ENCODE data around the gene ST6GALNAC4.

The ST6GALNAC4 gene, protein sequence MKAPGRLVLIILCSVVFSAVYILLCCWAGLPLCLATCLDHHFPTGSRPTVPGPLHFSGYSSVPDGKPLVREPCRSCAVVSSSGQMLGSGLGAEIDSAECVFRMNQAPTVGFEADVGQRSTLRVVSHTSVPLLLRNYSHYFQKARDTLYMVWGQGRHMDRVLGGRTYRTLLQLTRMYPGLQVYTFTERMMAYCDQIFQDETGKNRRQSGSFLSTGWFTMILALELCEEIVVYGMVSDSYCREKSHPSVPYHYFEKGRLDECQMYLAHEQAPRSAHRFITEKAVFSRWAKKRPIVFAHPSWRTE

DNA sequence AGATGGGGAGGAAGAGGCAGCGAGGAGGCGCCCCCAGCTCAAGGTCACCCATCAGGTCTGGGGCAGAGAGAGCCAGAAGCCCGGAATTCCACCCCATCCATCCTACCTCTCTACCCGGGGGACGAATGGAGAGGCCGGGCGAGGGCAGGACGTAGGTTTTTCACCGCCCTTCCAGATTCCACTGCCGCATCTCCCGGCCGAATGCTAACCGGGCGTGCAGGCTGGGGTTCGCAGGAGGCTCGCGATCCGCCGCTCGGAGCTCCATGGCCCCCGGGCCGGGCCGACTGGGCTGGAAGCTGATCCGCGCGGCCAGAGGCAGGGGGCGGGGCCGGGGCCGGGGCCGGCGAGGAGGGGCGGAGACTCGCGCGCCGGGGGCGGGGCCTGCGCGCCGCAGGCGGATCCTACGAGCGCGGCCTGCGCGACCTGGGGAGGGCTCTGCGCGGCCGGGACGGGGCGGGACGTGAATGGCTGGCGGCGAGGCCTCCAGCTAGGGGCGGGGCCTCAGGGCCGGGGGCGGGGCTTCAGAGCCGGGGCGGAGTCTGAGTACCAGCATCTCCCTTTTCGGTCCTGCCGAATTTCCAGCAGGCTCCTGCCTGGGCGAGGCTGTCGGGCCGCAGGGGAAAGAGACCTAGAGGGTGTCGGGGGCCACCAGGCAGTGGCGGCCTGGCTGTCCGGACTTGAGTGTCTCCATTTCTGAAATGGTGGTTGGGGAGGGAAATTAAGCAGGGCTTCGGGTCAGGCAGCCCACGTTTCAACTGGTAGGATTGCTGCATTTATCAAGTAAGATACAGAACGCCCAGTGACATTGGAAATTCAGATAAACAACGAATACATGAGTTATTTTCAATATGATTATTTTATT, at the start of gene ST6GALNAC4:
Gene ST6GALNAC4 (minus strand): TSS at position 322 of the 862 bp plus-strand sequence. CDS start 622 bp downstream, outside the sequence.
- DNase-seq = peak; percentile 70

DNA sequence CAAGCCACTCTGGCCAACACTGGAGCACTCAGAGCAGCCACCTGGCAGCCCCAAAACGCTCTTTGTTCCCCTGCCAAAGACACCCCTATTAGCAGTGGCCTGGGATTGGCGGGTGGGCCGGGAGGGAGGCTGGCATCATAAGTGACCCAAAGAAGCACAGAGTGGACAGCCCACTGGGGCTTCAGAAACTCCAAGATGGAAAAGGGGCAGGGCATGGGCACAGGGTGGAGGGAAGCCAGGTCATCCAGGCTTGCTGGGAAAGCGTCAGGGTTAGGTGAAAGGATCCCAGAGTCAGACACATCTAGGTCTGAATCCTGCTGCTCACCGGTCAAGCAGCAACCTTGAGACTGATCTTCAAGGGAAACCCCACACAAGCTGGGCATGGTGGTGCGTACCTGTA, 49.1 kb upstream of the ST6GALNAC4 start:
- DNase-seq = no peak

DNA sequence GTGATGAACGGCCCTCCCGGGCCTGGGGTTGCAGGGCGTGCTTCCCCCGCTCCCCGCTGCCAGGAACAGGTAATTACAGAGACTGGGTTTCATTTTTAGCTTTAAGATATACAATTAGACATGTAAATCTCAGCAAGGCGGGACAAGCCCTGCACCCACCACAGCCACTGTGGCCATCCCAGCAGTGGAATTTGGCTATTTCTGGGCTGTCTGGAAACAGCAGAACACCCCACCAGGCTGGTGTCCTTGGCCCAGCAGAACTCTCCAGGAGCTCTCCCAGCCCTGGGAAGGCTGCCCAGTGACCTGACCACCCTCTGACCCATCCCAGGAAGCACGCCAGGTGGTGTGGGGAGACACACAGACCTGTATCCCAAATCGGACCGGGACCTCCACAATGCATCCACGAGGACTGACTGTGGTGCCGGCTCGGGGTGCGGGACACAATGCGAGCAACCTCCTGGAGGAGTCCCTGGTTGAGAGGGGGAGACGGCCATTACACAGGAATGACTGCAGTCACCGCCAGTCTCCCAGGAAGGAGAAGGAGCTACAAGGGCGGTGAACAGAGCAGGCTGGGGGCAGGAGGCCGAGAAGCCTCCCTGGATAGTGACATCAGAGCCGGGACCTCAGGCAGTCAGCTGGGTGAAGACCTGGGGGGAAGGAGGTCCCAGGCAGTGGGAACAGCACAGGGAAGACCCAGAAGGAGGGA, 46.7 kb upstream of the ST6GALNAC4 start:
- no peak for DNase-seq

DNA sequence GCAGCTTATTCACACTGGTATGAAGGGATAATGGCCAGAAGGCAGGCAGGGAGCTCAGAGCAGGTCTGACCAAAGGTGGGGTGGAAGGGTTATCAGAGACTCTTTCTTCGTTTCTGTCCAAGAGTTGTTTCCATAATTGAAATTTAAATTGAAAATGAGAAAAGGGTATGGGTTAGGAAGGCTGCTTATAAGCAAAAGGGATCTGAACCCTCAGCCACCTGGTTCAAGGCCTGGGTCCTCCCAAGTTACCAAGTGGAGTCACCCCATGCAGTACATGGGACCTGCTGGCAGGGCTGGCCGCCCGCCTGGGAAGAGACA, 46.2 kb upstream of the ST6GALNAC4 start:
- no peak for DNase-seq

DNA sequence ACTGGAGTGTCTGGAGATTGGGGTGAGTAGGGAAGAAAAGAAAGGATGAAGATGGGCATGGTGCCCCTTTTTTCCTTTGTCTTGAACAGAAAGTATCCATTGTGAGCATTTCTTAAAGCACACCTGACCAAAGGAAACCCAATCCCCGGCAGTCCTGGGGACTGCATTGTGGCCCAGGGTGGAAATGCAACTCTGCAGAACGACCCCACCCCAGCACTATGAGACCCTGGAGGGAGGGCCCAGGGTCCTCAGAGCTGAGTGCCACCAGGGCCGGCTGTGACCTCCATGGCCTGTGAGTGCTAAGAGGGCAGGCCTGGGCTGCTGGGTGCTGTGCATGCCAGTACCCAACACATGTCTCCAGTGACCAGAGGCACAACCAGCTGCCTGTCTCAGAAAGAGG, 45.4 kb upstream of the ST6GALNAC4 start:
- no peak for DNase-seq

DNA sequence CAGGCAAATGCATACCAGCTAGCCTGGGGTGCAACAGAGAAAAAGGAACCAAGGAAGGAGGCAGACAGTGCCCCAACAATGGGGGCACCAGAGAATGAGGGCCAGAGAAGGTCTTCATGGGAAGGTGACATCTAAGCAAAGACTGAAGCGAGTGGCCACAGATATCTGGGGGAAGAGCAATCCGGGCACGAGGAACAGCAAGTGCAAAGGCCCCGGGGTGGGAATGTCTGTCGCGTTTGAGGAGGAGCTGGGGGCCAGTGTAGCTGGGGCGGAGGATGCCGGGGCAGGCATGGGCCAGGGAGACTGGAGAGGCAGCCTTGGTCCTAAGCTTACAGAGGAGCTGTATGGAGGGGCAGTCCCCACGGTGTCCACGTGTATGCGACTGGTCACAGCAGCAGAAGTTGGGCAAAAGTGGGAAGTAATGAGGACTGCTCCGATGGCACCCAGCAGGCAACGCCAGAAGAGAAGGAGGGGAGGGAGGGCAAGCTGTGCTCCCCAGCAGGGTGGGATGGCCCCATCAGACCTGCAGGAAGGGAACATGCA, 44.8 kb upstream of the ST6GALNAC4 start:
- DNase-seq = no peak

DNA sequence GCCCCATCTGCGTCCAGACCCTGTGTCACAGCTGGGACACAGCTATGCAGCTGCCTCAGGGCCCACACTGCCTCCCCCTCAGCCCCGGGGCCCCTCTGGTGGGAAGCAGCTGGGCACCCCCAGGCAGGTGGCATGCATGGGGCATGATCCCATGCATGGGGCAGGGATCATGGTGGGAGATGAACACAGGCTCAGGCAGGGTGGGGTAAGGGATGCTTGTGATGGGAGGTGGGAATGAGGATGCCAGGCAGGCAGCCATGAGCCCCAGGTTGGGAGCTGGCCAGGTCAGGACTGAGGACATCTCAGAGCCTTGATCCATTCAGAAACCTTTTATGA, 44.3 kb upstream of the ST6GALNAC4 start:
- no peak for DNase-seq

DNA sequence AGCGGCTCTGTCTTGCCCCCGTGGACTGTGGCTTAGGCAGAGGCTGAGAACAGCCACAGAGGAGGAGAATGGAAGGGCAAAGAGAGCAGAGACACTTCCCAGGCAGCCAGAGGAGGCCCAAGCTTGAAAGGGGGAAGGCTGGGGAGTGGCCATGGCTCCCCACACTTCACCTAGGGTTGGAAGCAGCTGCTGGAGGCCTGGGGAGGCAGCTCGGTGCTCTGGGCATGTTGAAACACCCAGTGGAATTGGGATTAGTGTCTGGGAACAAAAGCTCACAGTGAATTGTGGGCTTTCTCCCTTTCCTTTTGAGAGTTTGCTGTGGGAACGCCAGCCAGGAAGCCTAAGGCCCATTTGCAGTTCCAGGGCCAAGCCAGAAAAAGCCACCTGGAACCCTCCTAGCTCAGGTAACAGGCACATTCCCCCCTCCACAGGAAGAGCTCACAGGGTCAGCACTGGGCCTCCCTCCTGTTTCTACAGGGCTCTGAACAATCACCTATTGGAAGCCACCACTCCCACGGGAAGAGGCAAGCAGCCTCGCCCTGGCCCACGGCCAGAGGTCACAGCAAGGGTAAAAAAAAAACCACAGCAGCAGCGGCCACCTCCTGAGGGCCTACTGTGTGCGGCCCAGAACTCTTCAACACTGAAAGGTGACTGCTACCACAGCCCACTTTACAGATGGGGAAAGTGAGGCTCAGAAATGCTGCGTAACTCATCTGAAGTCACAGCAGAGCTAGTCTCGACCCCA, 43.7 kb upstream of the ST6GALNAC4 start:
- DNase-seq = no peak

DNA sequence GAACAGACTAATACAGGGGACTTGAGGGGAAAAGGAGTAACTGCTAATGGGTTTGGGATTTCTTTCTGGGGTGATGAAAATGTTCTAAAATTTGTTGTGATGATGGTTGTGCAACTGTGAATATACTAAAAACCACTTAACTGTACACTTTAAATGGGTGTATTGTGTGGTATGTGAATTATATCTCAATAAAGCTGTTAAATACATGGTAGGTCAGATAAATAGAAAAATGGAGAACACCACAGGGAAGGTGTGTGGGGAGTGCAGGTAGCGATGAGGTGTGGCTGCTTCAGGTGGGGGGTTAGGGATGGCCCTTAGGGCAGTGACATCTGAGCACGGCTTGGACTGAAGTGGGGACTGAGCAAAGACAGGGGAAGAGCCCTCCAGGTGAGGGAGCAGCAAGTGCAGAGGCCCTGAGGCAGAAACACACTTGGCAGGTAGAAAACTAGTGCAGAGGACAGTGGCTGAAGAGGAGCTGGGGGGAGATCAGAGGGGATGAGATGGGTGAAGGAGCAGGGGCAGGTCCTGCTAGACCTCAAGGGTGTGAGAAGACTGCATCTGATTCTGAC, 43.1 kb upstream of the ST6GALNAC4 start:
- DNase-seq = no peak

DNA sequence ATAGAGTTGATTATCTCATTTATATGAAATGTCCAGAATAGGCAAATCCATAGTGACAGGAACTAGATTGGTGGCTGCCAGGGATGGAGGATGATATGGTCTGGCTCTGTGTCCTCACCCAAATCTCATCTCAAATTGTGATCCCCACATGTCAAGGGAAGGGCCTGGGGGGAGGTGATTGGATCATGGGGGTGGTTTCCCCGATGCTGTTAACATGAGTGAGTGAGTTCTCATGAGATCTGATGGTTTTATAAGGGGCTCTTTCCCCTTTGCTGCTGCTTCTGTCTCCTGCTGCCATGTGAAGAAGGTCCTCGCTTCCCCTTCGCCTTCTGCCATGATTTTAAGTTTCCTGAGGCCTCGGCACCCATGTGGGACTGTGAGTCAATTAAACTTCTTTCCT, 42.6 kb upstream of the ST6GALNAC4 start:
- DNase-seq = no peak

DNA sequence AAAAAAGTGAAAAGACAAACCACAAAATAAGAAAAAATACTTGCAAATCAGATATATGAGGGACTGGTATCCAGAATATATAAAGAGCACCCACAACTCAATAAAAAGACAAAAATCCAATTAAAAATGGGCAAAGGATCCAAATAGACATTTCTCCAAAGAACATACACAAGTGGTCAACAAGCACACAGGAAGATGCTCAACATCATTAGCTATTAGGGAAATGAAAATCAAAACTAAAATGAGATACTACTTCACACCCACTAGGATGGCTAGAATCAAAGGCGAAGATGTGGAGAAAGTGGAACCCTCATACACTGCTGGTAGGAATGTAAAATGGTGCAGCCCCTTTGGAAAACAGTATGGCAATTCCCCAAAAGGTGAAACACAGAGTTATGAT, 41.9 kb upstream of the ST6GALNAC4 start:
- no peak for DNase-seq

DNA sequence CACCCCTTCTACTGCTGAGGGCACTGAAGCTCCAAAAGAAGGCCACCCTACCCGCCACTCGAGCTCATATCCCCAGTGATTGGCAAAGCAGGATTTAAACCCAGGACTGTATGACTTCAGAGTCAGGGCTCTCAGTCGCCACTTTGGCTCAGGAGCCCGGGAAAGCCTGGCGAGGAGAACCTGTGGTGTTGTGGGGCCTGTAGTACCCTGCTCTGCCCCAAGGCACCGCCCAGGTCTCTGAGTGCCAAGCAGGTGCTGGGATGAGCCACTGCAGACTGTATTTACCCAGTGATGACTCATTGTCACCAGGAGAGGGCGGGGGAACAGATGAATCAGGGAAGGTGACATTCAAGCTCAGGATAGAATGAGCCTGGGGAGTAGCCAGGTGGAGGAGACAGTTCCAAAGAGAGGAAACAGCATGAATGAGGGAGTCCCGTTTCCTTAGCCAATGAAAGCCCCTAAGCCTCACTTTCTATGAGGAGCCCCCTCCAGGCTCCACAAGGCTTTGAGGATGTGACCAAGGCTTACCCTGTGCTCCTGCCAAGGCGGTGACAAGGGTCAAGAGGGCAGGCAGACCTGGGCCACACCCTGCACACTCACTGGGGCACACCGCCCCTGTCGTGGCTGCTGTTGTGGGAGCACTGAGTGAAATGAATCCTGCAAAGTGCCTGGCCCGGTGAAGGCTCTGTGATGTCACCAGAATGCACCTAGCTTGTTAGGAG, 38.6 kb upstream of the ST6GALNAC4 start:
- DNase-seq = peak; percentile 91

DNA sequence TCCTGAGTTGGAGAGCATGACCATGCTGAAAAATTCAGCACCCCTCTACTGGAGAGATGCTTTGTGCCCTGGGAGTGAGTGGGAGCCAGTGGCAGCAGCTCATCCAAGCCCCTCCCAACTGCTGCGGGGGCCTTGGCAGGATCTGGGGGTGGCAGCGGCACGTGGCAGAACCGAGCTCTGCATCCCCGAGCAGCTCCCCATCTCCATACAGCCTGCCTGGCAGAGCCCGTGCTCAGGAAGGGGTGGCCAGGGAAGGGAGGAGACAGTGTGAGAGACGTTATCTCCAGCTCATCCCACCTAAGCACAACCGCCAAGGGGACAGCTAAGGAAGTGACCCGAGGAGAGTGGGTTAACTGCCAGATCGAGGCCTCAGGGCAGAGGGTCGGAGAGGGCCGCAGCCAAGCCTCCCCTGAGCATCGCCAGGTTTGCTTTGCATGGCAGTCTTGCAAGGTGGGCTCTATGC, 38.0 kb upstream of the ST6GALNAC4 start:
- no peak for DNase-seq

DNA sequence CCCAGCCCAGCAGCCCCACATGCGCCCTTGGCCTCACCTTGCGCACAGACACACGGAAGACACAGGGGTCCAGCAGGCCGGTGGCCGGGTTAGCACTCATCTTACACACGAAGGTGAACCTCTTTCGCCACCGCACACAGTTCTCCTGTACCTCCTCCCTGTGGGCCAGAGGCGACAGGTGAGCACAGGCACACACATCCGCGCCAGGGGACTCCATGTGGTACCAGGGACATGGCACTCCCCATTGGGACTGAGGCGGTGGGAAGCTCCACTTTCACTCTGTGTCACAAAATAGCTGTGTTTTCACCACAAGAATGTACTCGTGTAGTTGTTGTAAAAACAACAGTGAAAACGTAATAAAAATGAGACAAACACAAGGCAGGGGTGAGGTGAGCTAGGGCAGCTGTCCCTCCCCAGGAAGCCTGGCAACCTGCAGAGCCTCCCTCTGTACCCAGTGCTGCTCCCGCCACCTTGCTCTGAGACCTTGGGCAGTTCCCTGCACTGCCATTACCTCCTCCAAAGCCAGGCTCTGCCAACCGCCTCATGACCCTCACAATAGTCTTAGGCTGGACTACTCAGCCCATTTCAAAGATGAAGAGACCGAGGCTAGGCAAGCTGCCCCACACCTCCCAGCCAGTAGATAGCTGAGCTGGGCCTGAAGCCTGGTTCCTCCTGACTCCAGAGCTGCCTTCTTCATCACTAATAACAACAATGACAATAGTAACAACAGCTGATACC, 37.1 kb upstream of the ST6GALNAC4 start:
- DNase-seq = no peak

DNA sequence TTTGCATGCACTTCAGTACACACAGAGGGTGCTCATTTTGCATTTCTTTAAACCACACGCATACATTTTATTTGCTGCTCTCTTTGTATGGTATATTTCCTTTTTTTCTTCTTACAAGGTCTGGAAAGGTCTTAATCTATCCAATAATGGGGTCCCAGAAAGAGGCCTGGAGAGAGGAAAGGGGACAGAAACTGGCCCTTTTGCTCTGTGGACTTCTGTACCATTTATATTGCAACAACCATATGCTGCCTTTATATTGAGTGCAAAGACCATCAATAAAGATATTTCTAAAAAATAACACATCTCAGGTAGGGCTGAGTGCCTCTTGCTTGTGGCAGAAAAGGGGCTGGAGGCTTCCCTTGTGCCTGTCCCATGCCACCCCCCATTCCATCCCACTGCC, 36.3 kb upstream of the ST6GALNAC4 start:
- no peak for DNase-seq

DNA sequence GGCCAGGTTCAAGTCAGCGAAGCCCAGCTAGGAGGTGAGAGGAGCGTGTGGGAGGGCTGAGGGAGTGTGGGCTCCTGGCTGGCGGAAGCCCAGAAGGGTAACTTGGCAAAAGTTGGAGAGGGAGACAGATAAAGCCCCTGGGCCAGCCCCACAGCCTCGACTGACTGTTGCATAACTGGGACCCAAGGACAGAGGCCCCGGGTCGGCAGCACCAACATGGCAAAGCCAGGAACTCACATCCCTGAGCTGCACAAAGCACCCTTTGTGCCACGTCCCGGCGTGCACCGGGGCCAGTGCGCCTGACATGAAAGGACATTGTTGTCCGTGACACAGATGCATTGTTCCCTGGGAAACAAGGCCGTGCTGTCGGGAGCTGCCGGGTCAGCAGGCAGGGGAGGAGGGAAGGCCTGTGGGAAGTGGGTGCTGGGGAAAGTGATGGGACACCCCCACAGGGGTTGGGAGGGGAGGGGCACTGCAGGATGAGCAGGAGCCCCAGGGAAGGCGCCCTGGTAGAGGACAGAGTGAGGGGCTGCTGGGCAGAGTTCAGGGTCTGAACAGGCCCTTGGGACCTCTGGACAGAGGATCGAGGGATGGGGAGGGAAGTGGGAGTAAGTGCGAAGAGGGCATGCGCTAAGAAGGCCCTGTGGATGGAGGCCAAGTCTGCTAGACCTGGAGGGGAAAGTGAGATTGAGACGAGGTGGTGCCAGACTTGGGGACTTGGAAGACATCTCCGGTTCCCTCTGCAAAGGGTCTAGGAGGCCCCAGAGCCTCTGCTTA, 33.9 kb upstream of the ST6GALNAC4 start:
- DNase-seq = no peak

DNA sequence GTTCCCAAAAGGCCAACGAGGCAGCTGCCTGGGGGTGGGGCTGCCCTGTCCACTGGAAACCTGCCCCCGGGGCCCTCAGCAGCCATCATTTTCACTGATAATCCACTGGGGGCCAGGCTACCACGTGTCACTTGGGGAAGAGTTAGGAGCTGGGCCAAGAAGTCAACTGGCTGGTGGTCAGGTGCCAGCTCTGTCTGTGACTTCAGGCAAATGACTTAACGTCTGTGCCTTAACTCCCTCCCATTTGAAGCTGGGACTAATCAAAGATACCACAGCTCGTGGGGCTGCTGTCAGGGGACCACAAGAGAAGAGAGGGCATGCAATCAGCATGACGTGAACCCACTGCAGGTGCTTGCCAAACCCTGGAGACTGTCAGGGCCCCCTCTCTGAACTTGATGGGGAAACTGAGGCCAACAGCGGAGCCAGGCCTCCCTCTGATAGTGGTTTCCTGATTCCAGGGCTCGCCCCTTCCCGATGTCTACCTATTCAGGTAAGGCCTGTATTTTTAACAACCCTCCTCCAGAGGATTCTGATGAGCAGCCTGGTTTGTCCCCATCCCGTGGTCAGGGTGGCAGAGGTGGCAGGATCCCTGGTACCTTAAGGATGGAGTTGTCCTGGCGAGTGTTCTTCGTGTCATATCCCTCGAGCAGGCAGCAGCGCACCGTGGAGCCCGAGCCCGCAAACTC, 33.1 kb upstream of the ST6GALNAC4 start:
- no peak for DNase-seq

DNA sequence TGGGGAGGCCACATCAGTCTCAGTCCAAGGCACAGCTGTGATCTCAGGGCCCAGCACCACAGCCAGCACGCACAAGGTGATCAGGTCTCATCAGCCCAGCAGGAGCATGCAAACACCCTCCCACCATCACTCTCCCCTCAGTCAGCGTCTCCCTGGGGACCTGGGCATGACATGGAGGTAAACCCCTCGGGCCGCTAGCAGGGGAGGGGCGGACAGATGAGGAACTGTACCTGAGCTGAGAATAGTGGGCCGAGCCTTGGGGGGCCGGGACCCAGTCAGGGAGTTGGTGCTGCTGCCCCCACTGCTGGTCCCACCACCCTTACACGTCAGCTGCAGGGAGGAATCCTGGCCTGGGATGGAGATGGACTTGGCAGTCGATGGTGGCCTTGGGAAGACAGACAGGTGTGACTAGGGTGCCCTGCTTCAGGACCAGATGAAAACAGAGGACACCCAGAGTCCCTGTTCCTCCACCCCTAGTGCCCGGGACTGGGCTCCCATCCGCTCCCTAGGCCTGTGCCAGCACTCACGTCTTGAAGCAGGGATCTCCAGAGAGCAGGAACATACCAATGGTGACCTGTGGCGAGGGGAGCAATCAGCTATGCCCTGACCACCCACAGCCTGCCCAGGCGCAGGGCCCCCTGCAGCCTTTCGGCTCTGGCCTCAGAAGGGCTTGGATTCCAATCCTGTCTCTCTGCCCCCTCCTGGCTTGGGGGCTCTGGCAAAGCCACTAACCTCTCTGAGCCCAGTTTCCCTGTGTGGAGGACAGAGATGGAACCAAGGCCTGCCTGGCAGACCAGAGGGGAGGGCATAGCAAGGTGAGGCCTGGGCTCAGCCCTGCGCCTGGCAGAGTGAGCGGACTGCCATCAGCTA, 31.2 kb upstream of the ST6GALNAC4 start:
- DNase-seq = no peak

DNA sequence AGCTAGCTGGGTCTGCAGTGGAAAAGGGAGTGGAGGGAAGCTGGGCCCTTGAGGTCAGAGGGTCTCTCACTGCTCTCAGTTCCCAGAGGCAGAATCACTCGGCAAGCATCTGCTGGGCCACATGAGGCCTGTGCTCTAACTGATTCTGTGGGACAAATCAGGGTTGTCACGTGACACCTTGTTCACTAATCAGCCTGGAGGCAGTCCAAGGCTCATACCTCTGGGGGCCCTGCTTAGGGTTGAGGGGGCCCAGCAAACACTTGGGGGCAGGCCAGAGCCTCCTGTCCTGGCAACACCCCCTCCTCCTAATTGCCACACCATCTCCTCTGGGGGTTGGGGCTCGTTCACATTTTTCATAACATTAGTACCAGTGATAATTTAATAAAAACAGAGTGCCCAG, 29.9 kb upstream of the ST6GALNAC4 start:
- no peak for DNase-seq

All from NCI-H748 treated with DMSO at 0.1 percent for 48 hours (cell line).